A549 (cell line): ENCODE data around the gene KAT7.

Experiments used
- JUNB ChIP-seq: fragments of >200 bp; sonication (Bioruptor Twin); formaldehyde crosslinking; IDR thresholded peaks from 2 replicates; pipeline ENCODE4 v1.6.1; 2016
- MAFK ChIP-seq: fragments of 450-650 bp; IDR thresholded peaks from 2 replicates; pipeline ENCODE4 v1.6.1; 2014; ENCODE audit not compliant: partially characterized antibody
- NPAS2 ChIP-seq: fragments of 250-450 bp; sonication (Bioruptor Pico); IDR thresholded peaks from 2 replicates; pipeline ENCODE4 v1.8.0; 2022; ENCODE audit warnings: mild to moderate bottlenecking, moderate library complexity, borderline replicate concordance
- TF ChIP-seq, protein P1 (sequence below): fragments of >200 bp; sonication (Bioruptor Twin); formaldehyde crosslinking; IDR thresholded peaks from 3 replicates; pipeline ENCODE4 v1.5.1; 2016

- TF ChIP-seq, protein P1, sequence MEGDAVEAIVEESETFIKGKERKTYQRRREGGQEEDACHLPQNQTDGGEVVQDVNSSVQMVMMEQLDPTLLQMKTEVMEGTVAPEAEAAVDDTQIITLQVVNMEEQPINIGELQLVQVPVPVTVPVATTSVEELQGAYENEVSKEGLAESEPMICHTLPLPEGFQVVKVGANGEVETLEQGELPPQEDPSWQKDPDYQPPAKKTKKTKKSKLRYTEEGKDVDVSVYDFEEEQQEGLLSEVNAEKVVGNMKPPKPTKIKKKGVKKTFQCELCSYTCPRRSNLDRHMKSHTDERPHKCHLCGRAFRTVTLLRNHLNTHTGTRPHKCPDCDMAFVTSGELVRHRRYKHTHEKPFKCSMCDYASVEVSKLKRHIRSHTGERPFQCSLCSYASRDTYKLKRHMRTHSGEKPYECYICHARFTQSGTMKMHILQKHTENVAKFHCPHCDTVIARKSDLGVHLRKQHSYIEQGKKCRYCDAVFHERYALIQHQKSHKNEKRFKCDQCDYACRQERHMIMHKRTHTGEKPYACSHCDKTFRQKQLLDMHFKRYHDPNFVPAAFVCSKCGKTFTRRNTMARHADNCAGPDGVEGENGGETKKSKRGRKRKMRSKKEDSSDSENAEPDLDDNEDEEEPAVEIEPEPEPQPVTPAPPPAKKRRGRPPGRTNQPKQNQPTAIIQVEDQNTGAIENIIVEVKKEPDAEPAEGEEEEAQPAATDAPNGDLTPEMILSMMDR = no peak
- TF ChIP-seq JUNB (no peak), MAFK (no peak), NPAS2 (CRISPR knock-in tag) (no peak)
Measured at GRCh38 chr17:49853470-49854015, 65.1 kb downstream of the KAT7 start.
